Activated T-cell treated with anti-CD3 and anti-CD28 coated beads for 24 hours (primary cell): ENCODE measurements around the gene PITPNC1.
"Not testable (repeated sequence)": the region's sequence is repeated elsewhere in the genome, so short reads cannot be mapped to it uniquely, and the experiment has no call there.

Experiments
- DNase-seq: peaks from one replicate; pipeline ENCODE4 v3.0.0-alpha.2; 2020; ENCODE audit warnings: low read depth

PITPNC1 gene

DNA sequence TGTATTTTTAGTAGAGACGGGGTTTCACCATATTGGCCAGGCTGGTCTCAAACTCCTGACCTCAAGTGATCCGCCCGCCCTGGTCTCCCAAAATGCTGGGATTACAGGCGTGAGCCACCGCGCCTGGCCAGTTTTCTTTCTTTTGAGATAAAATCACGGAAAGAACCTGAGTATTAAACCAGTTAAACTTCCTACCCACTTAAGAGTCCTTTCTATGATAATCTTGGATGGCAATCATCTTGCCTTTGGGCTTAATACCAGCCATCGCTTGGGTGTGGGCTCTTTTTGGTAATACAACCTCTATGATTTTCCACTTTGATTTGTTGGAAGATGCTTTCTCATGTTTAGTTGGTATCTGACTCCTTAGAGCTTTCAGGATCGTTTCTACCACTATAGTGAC, 24.0 kb downstream of the PITPNC1 start:
- DNase-seq, result no peak

DNA sequence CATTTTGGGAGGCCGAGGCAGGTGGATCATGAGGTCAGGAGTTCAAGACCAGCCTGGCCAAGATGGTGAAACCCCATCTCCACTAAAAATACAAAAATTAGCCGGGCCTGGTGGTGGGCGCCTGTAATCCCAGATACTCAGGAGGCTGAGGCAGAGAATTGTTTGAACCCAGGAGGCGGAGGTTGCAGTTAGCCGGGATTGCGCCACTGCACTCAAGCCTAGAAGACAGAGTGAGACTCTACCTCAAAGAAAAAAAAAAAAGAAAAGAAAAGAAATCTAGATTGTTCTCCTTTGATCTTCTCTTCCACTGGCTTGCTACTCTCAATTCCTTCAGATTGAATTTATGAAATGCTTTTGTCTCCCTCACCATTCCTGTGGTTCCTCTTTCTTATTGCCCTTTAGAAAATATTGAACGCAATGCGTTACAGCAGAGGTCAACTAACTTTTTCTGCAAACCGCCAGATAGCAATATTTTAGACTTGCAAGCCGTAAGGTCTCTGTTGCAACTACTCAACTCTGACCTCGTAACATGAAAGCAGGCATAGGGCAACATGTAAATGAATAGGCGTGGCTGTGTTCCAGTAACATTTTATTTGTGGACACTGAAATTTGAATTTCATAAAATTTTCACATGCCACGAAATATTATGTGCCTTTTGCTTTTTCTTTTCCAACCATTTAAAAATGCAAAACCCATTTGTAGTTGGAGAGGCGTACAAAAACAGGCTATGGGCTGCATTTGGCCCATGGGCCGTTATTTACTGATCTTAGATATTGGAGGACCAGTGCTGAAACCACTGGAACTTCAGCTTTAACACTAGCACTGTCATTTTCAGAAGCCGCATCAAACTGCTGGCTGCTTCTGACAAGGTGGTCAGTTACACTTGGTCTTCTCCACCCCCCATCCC, 24.8 kb downstream of the PITPNC1 start:
- DNase-seq, result no peak

GRCh38 chr17:67403065-67403464, 26.0 kb downstream of the PITPNC1 start:
- DNase-seq, result no peak

DNA sequence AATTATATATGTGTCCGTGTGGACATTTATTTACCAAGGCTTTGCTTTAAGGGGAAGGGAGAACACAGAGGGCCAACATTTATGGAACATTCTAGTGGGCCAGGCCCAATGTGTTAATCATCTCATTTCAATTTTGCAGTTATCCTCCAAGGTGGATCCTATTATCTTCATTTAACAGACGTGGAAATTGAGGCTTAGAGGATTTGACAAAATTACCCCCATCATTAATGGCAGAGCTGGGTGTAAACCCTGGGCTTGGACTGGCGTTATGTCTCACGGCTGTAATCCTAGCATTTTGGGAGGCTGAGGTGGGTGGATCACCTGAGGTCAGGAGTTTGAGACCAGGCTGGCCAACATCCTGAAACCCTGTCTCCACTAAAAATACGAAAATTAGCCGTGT, 26.4 kb downstream of the PITPNC1 start:
- DNase-seq, result no peak

DNA sequence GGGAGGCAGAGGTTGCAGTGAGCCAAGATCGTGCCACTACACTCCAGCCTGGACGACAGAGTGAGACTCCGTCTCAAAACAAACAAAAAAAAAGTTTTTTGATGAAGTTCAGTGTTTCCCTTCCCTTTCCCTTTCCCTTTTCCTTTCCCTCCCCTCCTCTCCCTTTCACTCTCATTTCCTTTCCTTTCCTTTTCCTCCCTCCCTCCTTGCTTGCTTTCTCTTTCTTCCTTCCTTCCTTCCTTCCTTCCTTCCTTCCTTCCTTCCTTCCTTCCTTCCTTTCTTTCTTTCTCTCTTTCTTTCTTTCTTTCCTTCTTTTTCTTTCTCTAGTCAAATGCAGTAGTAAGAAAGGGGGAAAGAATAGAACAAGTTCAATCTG, 31.4 kb downstream of the PITPNC1 start:
- DNase-seq, result not testable (repeated sequence)

DNA sequence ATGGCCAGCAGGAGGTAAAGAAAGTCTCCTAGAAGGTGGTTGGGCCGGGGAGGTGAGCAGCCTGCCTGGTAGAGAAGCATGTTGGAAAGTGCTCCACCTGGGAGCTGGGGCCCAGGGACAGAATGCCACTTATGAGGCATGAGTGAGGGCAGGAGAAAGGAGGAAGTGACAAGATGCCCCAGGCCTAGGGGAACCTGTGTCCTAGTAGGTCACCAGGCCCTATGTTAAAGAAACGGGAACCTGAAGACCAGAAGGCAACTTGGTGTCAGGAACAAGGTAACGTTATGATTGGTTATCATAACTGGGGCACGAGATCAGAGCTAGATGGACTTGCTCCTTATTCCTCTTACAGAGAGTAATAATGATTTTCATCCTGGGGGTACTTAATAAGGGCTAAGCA, 34.3 kb downstream of the PITPNC1 start:
- DNase-seq, result no peak

GRCh38 chr17:67412032-67412431, 35.0 kb downstream of the PITPNC1 start:
- DNase-seq, result no peak

DNA sequence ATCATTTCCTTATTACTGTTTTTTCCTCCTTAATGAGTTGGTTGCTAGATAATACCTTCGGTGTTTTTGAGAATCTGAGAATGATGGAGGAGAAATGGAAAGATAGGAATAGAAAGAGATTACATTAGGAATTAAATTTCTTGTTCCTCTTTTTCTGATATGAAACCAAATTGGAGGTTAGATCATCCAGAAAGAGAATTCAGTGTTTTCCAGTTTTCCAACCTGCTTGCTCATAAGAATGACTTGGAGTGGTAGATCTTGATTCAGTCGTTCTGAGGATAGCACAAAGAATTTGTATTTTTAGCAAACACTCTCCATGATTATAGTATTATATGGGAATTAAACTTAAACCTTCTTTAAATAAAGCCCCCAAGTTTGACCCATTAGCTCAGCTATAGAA, 35.9 kb downstream of the PITPNC1 start:
- DNase-seq, result no peak

DNA sequence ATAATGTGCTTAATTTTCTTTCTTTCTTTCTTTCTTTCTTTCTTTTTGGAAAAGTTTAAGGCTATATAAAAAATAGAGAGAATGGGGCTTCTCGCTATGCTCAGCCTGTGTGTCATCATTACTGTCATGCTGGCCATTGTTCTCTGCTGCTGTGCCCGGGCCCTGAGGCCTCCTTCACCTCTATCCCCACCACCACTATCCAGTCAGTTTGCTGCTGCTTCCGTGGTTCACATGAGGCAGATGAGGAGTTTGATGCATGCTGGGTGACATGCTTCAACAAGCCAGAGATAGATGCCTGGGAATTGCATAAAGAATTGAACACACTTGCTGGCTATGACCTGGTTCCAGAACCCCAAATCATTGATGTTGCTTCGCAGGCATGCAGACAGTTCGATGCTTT, 36.3 kb downstream of the PITPNC1 start:
- DNase-seq, result no peak

DNA sequence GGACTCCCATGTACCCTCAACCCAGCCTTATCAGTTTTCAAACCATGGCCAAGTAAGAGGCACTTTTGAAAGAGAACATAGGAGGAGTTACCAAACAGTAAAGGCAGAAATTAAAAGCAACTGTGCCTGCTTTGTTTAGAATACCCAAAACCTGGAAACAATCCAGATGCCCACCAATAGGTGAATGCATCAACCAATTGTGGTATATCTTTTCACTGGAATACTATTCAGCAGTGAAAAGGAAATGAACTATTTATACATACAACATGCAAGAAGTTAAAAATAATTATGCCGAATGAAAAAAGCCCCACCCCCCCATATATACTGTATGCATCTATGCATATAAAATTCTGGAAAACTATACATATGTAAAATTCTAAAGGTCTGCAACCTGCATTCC, 37.0 kb downstream of the PITPNC1 start:
- no peak for DNase-seq

DNA sequence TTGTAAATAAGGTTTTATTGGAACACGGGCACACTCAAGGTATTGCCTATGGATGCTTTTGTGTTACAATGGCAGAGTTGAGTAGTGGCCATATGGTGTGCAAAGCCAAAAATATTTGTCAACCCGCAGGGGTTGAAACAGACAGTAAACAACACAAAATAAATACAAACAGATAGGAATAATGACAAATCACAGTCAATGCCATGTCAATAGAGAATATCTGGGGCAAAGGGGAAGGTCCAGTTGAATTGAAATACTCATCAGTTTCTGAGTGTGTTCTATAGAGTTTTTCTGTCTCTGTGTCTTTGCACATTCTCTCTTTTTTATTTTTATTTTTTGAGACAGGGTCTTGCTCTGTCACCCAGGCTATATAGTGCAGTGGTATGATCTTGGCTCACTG, 37.5 kb downstream of the PITPNC1 start:
- DNase-seq, result no peak

DNA sequence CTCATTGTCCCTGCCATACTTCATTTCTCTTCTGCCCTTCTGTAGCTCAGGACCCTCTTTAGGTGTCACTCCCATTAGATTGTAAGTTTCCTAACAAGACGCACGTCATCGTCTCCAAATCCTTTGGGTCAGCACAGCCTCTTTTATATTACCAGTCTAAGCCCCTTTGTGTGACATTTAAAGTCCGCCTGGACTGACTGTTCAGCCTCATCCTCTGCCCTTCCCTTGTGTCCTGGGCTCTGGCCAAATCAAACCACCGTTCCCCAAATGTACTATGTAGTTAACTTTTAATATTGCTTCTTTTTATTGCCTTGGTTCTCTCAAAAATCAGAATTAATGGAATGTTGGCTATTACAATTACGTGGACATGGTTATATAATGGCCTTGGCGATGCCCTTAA, 38.2 kb downstream of the PITPNC1 start:
- no peak for DNase-seq

- no peak for DNase-seq
These were observed 40.4 kb downstream of the PITPNC1 start for GRCh38 chr17:67417507-67417906.

GRCh38 chr17:67420994-67421393, 43.9 kb downstream of the PITPNC1 start:
- DNase-seq, result no peak

DNA sequence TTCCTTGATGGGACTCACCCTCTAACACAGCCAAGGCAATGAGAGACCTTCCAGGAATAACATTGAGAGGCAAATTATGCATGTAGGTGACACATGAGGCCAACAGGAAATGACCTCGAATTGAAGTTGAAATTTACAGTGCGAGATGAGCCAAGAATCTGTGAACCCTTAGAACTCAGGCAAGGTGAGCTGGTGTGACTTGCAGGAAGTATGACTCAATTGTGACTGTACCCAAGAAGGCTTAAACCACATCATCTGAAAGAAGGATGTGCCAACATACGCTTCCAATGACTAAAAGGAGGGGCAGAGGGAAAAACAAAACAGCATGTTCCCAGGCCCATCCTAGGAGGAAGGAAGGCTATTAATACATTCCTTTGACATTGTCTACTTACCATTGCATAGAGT, 44.8 kb downstream of the PITPNC1 start:
- peak; percentile 56 for DNase-seq

DNA sequence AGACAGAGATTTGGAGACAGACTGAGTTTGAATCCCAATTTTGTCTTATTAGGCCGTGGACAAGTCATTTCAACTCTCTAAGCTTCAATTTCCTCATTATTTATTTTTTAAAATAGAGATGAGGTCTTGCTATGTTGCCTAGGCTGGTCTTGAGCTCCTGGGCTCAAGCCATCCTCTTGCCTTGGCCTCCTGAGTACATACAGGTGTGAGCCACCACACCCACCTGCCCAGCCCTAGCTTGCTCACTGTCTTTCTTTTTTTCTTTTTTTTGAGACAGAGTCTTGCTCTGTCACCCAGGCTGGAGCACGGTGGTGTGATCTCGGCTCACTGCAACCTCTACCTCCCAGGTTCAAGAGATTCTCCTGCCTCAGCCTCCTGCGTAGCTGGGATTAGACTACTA, 45.2 kb downstream of the PITPNC1 start:
- DNase-seq, result not testable (repeated sequence)

- no peak for DNase-seq
These were observed 45.8 kb downstream of the PITPNC1 start for GRCh38 chr17:67422897-67423296.

DNA sequence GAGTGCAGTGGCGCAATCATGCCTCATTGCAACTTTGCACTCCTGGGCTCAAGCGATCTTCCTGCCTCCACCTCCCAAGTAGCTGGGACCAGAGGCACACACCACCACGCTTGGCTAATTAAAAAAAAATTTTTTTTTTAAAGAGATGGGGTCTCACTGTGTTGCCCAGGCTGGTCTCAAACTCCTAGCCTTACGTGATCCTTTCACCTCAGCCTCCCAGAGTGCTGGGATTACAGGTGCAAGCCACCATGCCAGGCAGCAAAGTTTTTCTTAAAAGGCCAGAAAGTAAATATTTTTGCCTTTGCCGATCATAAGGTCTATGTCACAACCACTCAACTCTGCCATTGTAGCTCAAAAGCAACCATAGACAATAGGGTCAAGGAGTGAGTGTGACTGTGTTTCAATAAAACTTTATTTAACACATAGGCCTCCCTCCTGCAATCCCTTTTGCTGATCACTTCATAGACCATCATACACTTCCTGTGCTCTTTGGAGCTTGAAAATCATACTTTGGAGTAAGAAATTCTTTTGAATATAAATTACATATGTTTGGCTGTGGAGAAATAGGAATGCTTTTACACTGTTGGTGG, 48.6 kb downstream of the PITPNC1 start:
- no peak for DNase-seq

DNA sequence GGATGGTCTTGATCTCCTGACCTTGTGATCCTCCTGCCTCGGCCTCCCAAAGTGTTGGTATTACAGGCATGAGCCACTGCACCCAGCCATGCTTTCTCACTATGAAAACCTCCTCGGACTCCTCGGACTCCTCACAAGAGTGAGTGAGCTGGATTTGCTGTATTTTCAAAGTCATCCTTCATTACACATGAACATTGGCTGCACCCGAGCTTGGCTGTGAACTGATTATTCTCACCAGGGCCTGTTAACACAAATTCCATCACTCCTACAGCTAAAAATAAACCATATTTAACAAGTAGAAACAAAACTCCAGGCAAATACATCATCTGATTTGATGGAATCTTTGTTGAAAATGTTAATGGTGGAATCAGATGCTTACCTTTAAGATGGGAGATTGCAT, 50.3 kb downstream of the PITPNC1 start:
- DNase-seq, result no peak

GRCh38 chr17:67430515-67430914, 53.4 kb downstream of the PITPNC1 start:
- DNase-seq, result not testable (repeated sequence)

DNA sequence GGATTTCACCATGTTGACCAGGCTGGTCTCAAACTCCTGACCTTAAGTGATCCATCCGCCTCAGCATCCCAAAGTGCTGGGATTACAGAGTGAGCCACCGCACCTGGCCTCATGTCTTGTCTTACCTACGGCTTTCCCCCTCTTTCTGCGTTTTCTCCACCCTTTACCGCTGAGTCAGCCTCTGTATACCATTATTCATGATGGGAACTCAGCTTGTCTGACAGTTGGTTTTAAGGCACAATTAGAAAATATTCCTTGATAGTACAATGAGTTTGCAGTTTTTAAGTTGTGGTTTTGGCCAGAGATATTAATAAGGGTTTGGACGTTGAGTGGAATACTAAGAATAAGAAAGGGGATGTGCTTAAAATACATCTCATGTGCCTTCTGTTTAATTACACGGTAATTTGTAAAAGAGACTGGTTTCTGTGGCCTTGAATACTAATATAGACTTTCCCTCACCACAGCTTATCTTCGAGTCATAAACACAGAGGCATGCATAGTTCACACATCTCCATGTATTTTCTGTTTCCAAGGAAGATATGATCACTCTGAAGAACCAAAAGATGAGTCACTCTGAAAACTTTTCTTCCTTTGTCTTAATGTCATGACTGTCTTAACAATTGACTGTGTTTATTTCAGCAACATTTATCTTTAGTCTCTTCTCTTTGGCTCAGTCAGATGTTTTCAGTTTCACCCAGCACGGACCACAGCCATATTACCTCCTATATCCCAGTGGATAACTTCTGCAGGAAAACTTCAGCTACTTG, 54.4 kb downstream of the PITPNC1 start:
- DNase-seq, result no peak

GRCh38 chr17:67433248-67433924, 56.3 kb downstream of the PITPNC1 start:
- DNase-seq, result no peak
